Natural killer cell (primary cell): ENCODE results near the gene THSD4. TPM values are rescaled to one million over a fixed set of nuclear protein-coding genes. Genes with fewer than 3 reads are reported as not detected.

Source experiments
- ATAC-seq, 3 donors: fragments of 150-1000 bp in 2 of 3; fragments of 200-7000 bp in 1 of 3; cut with Tn5 transposase; 1 replicate in 1 of 3; 2 replicates in 2 of 3; pipeline ENCODE4 v1.10.0; 2021; ENCODE audit warnings: mild to moderate bottlenecking in 2 of 3, moderate library complexity in 2 of 3
- DNase-seq, 2 donors: peaks; one replicate each; pipeline versions ENCODE4 v3.0.0 to v3.0.0-alpha.2; 2013 to 2021; ENCODE audit warnings: mixed read lengths in 1 of 2
- H3K27ac ChIP-seq: one replicate; pipeline ENCODE4 v1.5.1; 2013; ENCODE audit warnings: mild to moderate bottlenecking, low read length
- H3K27me3 ChIP-seq: one replicate; pipeline ENCODE4 v1.6.1; 2013; ENCODE audit warnings: low read length; ENCODE audit not compliant: control insufficient read depth, insufficient read depth
- H3K36me3 ChIP-seq: one replicate; pipeline ENCODE4 v1.6.1; 2013; ENCODE audit warnings: low read length; ENCODE audit not compliant: control insufficient read depth, insufficient read depth
- H3K4me1 ChIP-seq: one replicate; pipeline ENCODE4 v1.6.1; 2013; ENCODE audit warnings: low read length; ENCODE audit not compliant: control insufficient read depth, insufficient read depth
- H3K4me3 ChIP-seq: one replicate; pipeline ENCODE4 v1.5.1; 2013; ENCODE audit warnings: low read length
- H3K9me3 ChIP-seq: one replicate; pipeline ENCODE4 v1.6.1; 2013; ENCODE audit warnings: low read length; ENCODE audit not compliant: control insufficient read depth, insufficient read depth
- H3K27ac Mint-ChIP-seq, 2 donors: one replicate each; pipeline ENCODE4 v1.8.0; 2022; ENCODE audit warnings: mild to moderate bottlenecking in 2 of 2, mixed read lengths in 2 of 2, moderate library complexity in 1 of 2
- H3K27me3 Mint-ChIP-seq, 2 donors: one replicate each; pipeline ENCODE4 v1.8.0; 2022; ENCODE audit warnings: low read depth in 2 of 2, mixed read lengths in 2 of 2
- H3K36me3 Mint-ChIP-seq: one replicate; pipeline ENCODE4 v1.8.0; 2022; ENCODE audit warnings: mixed read lengths
- H3K4me1 Mint-ChIP-seq, 2 donors: one replicate each; pipeline ENCODE4 v1.8.0; 2022; ENCODE audit warnings: mixed read lengths in 2 of 2
- H3K4me3 Mint-ChIP-seq: one replicate; pipeline ENCODE4 v1.8.0; 2022; ENCODE audit warnings: mild to moderate bottlenecking, moderate library complexity, mixed read lengths
- H3K9me3 Mint-ChIP-seq, 2 donors: one replicate each; pipeline ENCODE4 v1.8.0; 2022; ENCODE audit warnings: mixed read lengths in 2 of 2
- CTCF ChIP-seq: fragments of 200-600 bp; IDR thresholded peaks from one replicate; pipeline ENCODE4 v1.8.0; 2022; ENCODE audit warnings: antibody characterized with exemption
- WGBS: methylation state at CpG from one replicate; pipeline ENCODE4 v1.1.7; 2013; ENCODE audit warnings: missing lambda C conversion rate; ENCODE audit not compliant: insufficient coverage; 5-methylcytosine and 5-hydroxymethylcytosine counted together
- intact Hi-C: fragments of 100-400 bp; cut with micrococcal nuclease; formaldehyde crosslinking; loops from one replicate; pipeline ENCODE4 v1.14.2; 2022
- total RNA-seq, 4 donors: library from RNA; stranded (reverse); fragments of 120-200 nt in 1 of 4; gene quantifications; one replicate each; pipeline versions ENCODE4 v1.2.3 to v1.2.4, GENCODE V29; 2013 to 2022

The THSD4 gene
- total RNA-seq, 3 donors from 2014 or later (not counting 1 experiment from before 2014, with no cell fraction given): not detected

GRCh38 chr15:71526060-71526820 is 411.0 kb downstream of the THSD4 start:
- Histone ChIP-seq H3K4me3 (no peak overlapping the region), H3K36me3 (no peaks in the 10 kb centered on the region), H3K27ac (no peak overlapping the region), H3K27me3 (peaks cover 4% of the 10 kb centered on the region), H3K4me1 (no peaks in the 10 kb centered on the region), H3K9me3 (no peaks in the 10 kb centered on the region)
- Mint-ChIP-seq H3K27me3 (peaks cover 26 to 62% of the 10 kb centered on the region in 2 donors), H3K27ac (no peak overlapping the region), H3K4me1 (no peaks in the 10 kb centered on the region), H3K4me3 (no peak overlapping the region), H3K9me3 (no peaks in the 10 kb centered on the region), H3K36me3 (no peaks in the 10 kb centered on the region)
- ATAC-seq (no peak), DNase-seq (no peak)
- 39% methylated on average over 10 of the region's 10 CpGs for WGBS
- intact Hi-C loops: no loop called here
- TF ChIP-seq CTCF: no peak

- Histone ChIP-seq H3K9me3 (no peaks in the 10 kb centered on the region), H3K36me3 (no peaks in the 10 kb centered on the region), H3K27ac (no peak overlapping the region), H3K4me1 (no peaks in the 10 kb centered on the region), H3K27me3 (peaks cover 4% of the 10 kb centered on the region), H3K4me3 (no peak overlapping the region)
- DNase-seq (no peak), ATAC-seq (no peak)
- Mint-ChIP-seq H3K27ac (no peak overlapping the region), H3K9me3 (peaks cover 2% of the 10 kb centered on the region in 2 donors), H3K27me3 (peaks cover 27 to 54% of the 10 kb centered on the region in 2 donors), H3K4me1 (no peaks in the 10 kb centered on the region), H3K36me3 (no peaks in the 10 kb centered on the region), H3K4me3 (no peak overlapping the region)
- no CpG with 5 or more reads among the region's 1 CpG for WGBS
- TF ChIP-seq CTCF: no peak
- intact Hi-C loops: no loop called here
Measured at GRCh38 chr15:71529361-71529760, 414.1 kb downstream of the THSD4 start.

- no peaks in the 10 kb centered on the region for H3K36me3 ChIP-seq
- Mint-ChIP-seq H3K4me1 (no peaks in the 10 kb centered on the region), H3K36me3 (no peaks in the 10 kb centered on the region), H3K27me3 (peaks cover 28 to 51% of the 10 kb centered on the region in 2 donors), H3K4me3 (no peak overlapping the region), H3K9me3 (peaks cover 2% of the 10 kb centered on the region in 2 donors), H3K27ac (no peak overlapping the region)
- intact Hi-C loops: no loop called here
- ATAC-seq: no peak
- no peak for DNase-seq
- no peak overlapping the region for H3K27ac ChIP-seq
- no peak overlapping the region for H3K4me3 ChIP-seq
- H3K4me1 ChIP-seq: no peaks in the 10 kb centered on the region
- no peaks in the 10 kb centered on the region for H3K9me3 ChIP-seq
- no peak for TF ChIP-seq CTCF
- peaks cover 4% of the 10 kb centered on the region for H3K27me3 ChIP-seq
- WGBS: 71% methylated on average over 3 of the region's 3 CpGs
Measured at GRCh38 chr15:71530116-71530515, 414.8 kb downstream of the THSD4 start.

GRCh38 chr15:71532994-71533393 is 417.7 kb downstream of the THSD4 start:
- H3K4me3 ChIP-seq: no peak overlapping the region
- no peak for ATAC-seq
- DNase-seq: no peak
- peaks cover 22 to 28% of the 10 kb centered on the region in 2 donors for H3K27me3 Mint-ChIP-seq
- WGBS: 90% methylated on average over 5 of the region's 6 CpGs
- H3K36me3 ChIP-seq: no peaks in the 10 kb centered on the region
- no peak for TF ChIP-seq CTCF
- H3K27ac Mint-ChIP-seq: no peak overlapping the region
- peaks cover under 1% of the 10 kb centered on the region for H3K27me3 ChIP-seq
- intact Hi-C loops: no loop called here
- H3K4me3 Mint-ChIP-seq: no peak overlapping the region
- H3K36me3 Mint-ChIP-seq: no peaks in the 10 kb centered on the region
- H3K9me3 Mint-ChIP-seq: peaks cover 2% of the 10 kb centered on the region in 2 donors
- no peaks in the 10 kb centered on the region for H3K4me1 ChIP-seq
- no peak overlapping the region for H3K27ac ChIP-seq
- H3K4me1 Mint-ChIP-seq: no peaks in the 10 kb centered on the region
- no peaks in the 10 kb centered on the region for H3K9me3 ChIP-seq
